Loucy (cell line): ENCODE measurements around the gene PROZ.

ENCODE experiments used
- CTCF ChIP-seq: fragments of 200-600 bp; sonication (generic); conservative IDR thresholded peaks from 2 replicates; pipeline ENCODE4 v1.5.1; 2014; ENCODE audit warnings: mild to moderate bottlenecking, antibody characterized with exemption, low read length
- EZH2phosphoT487 ChIP-seq: fragments of 200-600 bp; IDR thresholded peaks from 2 replicates; pipeline ENCODE4 v1.6.1; 2018; ENCODE audit warnings: antibody characterized with exemption, mild to moderate bottlenecking, moderate library complexity, borderline replicate concordance

- TF ChIP-seq CTCF (no peak), EZH2phosphoT487 (no peak)
These were observed 21.2 kb downstream of the PROZ start for GRCh38 chr13:113179374-113180230.
